Measurements from ENCODE around the gene SLC25A27. TPM values are rescaled to one million over a fixed set of nuclear protein-coding genes. Genes with fewer than 3 reads are reported as not detected.

SLC25A27 gene
- 0.29 and 0.78 TPM in 2 replicates for total RNA-seq

GRCh38 chr6:46652603-46653438 is at the start of gene SLC25A27, which contains the start of gene CYP39A1:
Gene SLC25A27, plus strand, starts transcription at chr6:46652975. Its CDS starts 218 bp downstream, at chr6:46653193.
Gene CYP39A1, minus strand, starts transcription at chr6:46652818. Its CDS starts 236 bp downstream, at chr6:46652582.
- ATAC-seq (ENCODE audit: low read depth) (peak; percentile 99), DNase-seq (peak; percentile 79)
- H3K36me3 Mint-ChIP-seq (ENCODE audit: low read depth) = no peaks in the 10 kb centered on the region
- peaks cover 13% of the 10 kb centered on the region for H3K4me1 Mint-ChIP-seq
- H3K9me3 Mint-ChIP-seq = no peaks in the 10 kb centered on the region
- intact Hi-C loops (cut with micrococcal nuclease) = loop anchor here (2.0 to 5.0 kb wide), 2 partner anchors 526 to 590 kb away; partner anchors contain the start of gene ENPP4
- H3K4me3 Mint-ChIP-seq = peak within 1 kb of the TSS; percentile 86
- peak within 1 kb of the TSS; percentile 27 for H3K27ac Mint-ChIP-seq
- peaks cover 41% of the 10 kb centered on the region for H3K27me3 Mint-ChIP-seq
- CTCF ChIA-PET = no interaction called here
- no peak for TF ChIP-seq CTCF (IDR thresholded peaks at IDR 0.05)
- POLR2A ChIA-PET = interaction anchor here (0.6 kb wide), 1 partner anchor 115 kb away, joined by 6 read pairs; no protein-coding TSS in a partner anchor

GRCh38 chr6:46605091-46605797 is 47.5 kb upstream of the SLC25A27 start:
- no peaks in the 10 kb centered on the region for H3K4me1 Mint-ChIP-seq
- CTCF ChIA-PET = no interaction called here
- no peak for TF ChIP-seq CTCF (IDR thresholded peaks at IDR 0.05)
- H3K27me3 Mint-ChIP-seq = peaks cover 8% of the 10 kb centered on the region
- intact Hi-C loops (cut with micrococcal nuclease) = no loop called here
- no peaks in the 10 kb centered on the region for H3K9me3 Mint-ChIP-seq
- no peak overlapping the region for H3K4me3 Mint-ChIP-seq
- ATAC-seq (ENCODE audit: low read depth) = no peak
- H3K27ac Mint-ChIP-seq = no peak overlapping the region
- no peak for DNase-seq
- H3K36me3 Mint-ChIP-seq (ENCODE audit: low read depth) = no peaks in the 10 kb centered on the region
- POLR2A ChIA-PET = no interaction called here

- Mint-ChIP-seq H3K36me3 (ENCODE audit: low read depth) (no peaks in the 10 kb centered on the region), H3K27ac (no peak overlapping the region), H3K4me1 (no peaks in the 10 kb centered on the region), H3K4me3 (no peak overlapping the region), H3K27me3 (peaks cover 6% of the 10 kb centered on the region), H3K9me3 (no peaks in the 10 kb centered on the region)
- no peak for TF ChIP-seq CTCF (IDR thresholded peaks at IDR 0.05)
- ChIA-PET CTCF (no interaction called here), POLR2A (no interaction called here)
- DNase-seq = no peak
- intact Hi-C loops (cut with micrococcal nuclease) = no loop called here
- ATAC-seq (ENCODE audit: low read depth) = no peak
Observed at GRCh38 chr6:46606338-46606737, 46.4 kb upstream of the SLC25A27 start.

- H3K27ac Mint-ChIP-seq = no peak overlapping the region
- ChIA-PET CTCF (interaction anchor here (0.6 kb wide), 1 partner anchor 74 kb away, joined by 3 read pairs; no protein-coding TSS in a partner anchor), POLR2A (no interaction called here)
- no peak overlapping the region for H3K4me3 Mint-ChIP-seq
- no peaks in the 10 kb centered on the region for H3K36me3 Mint-ChIP-seq (ENCODE audit: low read depth)
- DNase-seq = no peak
- H3K4me1 Mint-ChIP-seq = no peaks in the 10 kb centered on the region
- ATAC-seq (ENCODE audit: low read depth) = no peak
- no peaks in the 10 kb centered on the region for H3K9me3 Mint-ChIP-seq
- no peak for TF ChIP-seq CTCF (IDR thresholded peaks at IDR 0.05)
- intact Hi-C loops (cut with micrococcal nuclease) = no loop called here
- peaks cover 8% of the 10 kb centered on the region for H3K27me3 Mint-ChIP-seq
Observed at GRCh38 chr6:46610862-46611553, 41.8 kb upstream of the SLC25A27 start.

Data from activated B cell treated with CpG ODN at 0.5 μM for 24 hours (primary cell).